GM12878 (cell line): ENCODE results near the gene YEATS2. TPM values are rescaled to one million over a fixed set of nuclear protein-coding genes. Genes with fewer than 3 reads are reported as not detected.

Experiments used
- ATAC-seq: fragments of 200-7000 bp; cut with Tn5 transposase; 3 replicates; pipeline ENCODE4 v1.9.1; 2020; ENCODE audit warnings: mild to moderate bottlenecking, moderate library complexity
- BruUV-seq: library from RNA; stranded (reverse); fragments of 400-500 nt; replicated peaks from 2 replicates; lab custom pipeline; 2021; lab: Mats Ljungman, UMichigan
- CTCF ChIA-PET: fragments of 300-600 bp; sonication (Branson Sonifier 250); formaldehyde crosslinking; extraction: SDS; loops from one replicate; lab custom pipeline; 2021; ENCODE audit warnings: inconsistent platforms; lab: Yijun Ruan, JAX
- POLR2A ChIA-PET: fragments of 350-600 bp; formaldehyde crosslinking; extraction: SDS; loops from one replicate; lab custom pipeline; 2021; ENCODE audit warnings: inconsistent platforms; lab: Charles Lee
- RAD21 ChIA-PET: fragments of 300-600 bp; sonication (Branson Sonifier 250); formaldehyde crosslinking; loops from one replicate; lab custom pipeline; 2023; ENCODE audit warnings: antibody characterized with exemption; ENCODE audit not compliant: unreplicated experiment; lab: Charles Lee
- SMC1A ChIA-PET: fragments of 300-600 bp; sonication (Branson Sonifier 250); formaldehyde crosslinking; loops from one replicate; lab custom pipeline; 2023; ENCODE audit not compliant: unreplicated experiment, uncharacterized antibody; lab: Charles Lee
- DNase-seq: peaks from one replicate; pipeline ENCODE4 v3.0.0-alpha.2; 2011; ENCODE audit warnings: low read depth, low spot score
- FAIRE-seq: peaks from 3 replicates; lab custom pipeline; 2011; peaks lifted over from hg19 to GRCh38; lab: Jason Lieb, UNC
- H2AFZ ChIP-seq: 2 replicates; pipeline ENCODE4 v1.6.0; 2011; ENCODE audit warnings: low read depth, low read length, control low read depth; ENCODE audit not compliant: control insufficient read depth
- H3K27ac ChIP-seq: 2 replicates; pipeline ENCODE4 v1.5.1; 2011; ENCODE audit warnings: control low read depth; ENCODE audit not compliant: control insufficient read depth, insufficient read depth
- H3K27me3 ChIP-seq, 2 experiments: replicated peaks in 1 of 2; 2 replicates each; pipeline versions ENCODE4 v1.6.0 to v1.6.1; 2011; ENCODE audit warnings: low read length in 1 of 2; ENCODE audit not compliant: control insufficient read depth in 2 of 2, insufficient read depth in 2 of 2
- H3K36me3 ChIP-seq, 2 experiments: 2 replicates each; pipeline ENCODE4 v1.5.1; 2011; ENCODE audit warnings: low read length in 1 of 2; ENCODE audit not compliant: control insufficient read depth in 2 of 2, insufficient read depth in 2 of 2
- H3K4me1 ChIP-seq: 2 replicates; pipeline ENCODE4 v1.6.1; 2011; ENCODE audit warnings: mild to moderate bottlenecking, low read length, moderate library complexity, mixed read lengths; ENCODE audit not compliant: control insufficient read depth, insufficient read depth
- H3K4me2 ChIP-seq: 2 replicates; pipeline ENCODE4 v1.6.0; 2011; ENCODE audit warnings: control low read depth; ENCODE audit not compliant: control insufficient read depth, insufficient read depth
- H3K4me3 ChIP-seq: fragments of 200-600 bp; sonication (generic); 2 replicates; pipeline ENCODE4 v1.5.1; 2016
- H3K79me2 ChIP-seq: 2 replicates; pipeline ENCODE4 v1.6.0; 2011; ENCODE audit warnings: low read length; ENCODE audit not compliant: control insufficient read depth, insufficient read depth
- H3K9ac ChIP-seq: 2 replicates; pipeline ENCODE4 v1.8.0; 2011; ENCODE audit warnings: low read length, control low read depth, mixed read lengths; ENCODE audit not compliant: control insufficient read depth, insufficient read depth
- H3K9me3 ChIP-seq: replicated peaks from 3 replicates; pipeline ENCODE4 v1.5.1; 2011; ENCODE audit warnings: mild to moderate bottlenecking, low read length; ENCODE audit not compliant: control insufficient read depth, insufficient read depth
- H4K20me1 ChIP-seq: 2 replicates; pipeline ENCODE4 v1.6.0; 2011; ENCODE audit not compliant: control insufficient read depth, insufficient read depth
- ASH2L ChIP-seq: fragments of 300-600, 200-600 bp; sonication (generic); IDR thresholded peaks from 2 replicates; pipeline ENCODE4 v1.6.1; 2017; ENCODE audit warnings: low read depth, mild to moderate bottlenecking, borderline replicate concordance
- CBX5 ChIP-seq: sonication (generic); IDR thresholded peaks from 2 replicates; pipeline ENCODE4 v1.6.1; 2016; ENCODE audit warnings: low read depth, moderate library complexity, mild to moderate bottlenecking, inconsistent platforms
- CEBPB ChIP-seq, 2 experiments: fragments of 150-350 bp in 1 of 2; IDR thresholded peaks; 2 replicates each; pipeline ENCODE4 v1.6.1; 2012 to 2014; ENCODE audit warnings: low read depth in 2 of 2, low read length in 2 of 2, borderline replicate concordance in 1 of 2, inconsistent platforms in 1 of 2
- CHD4 ChIP-seq: fragments of 200-600 bp; sonication (generic); IDR thresholded peaks from 2 replicates; pipeline ENCODE4 v1.6.1; 2016; ENCODE audit warnings: mild to moderate bottlenecking
- IRF3 ChIP-seq: fragments of 450-650 bp; IDR thresholded peaks from 2 replicates; pipeline ENCODE4 v1.6.1; 2014; ENCODE audit warnings: mild to moderate bottlenecking
- MYB ChIP-seq: fragments of 150-350 bp; IDR thresholded peaks from 2 replicates; pipeline ENCODE4 v1.6.1; 2014; ENCODE audit warnings: mild to moderate bottlenecking, low read depth, low read length, borderline replicate concordance
- POLR2AphosphoS5 ChIP-seq: IDR thresholded peaks from 2 replicates; pipeline ENCODE4 v1.6.1; 2011; ENCODE audit warnings: mild to moderate bottlenecking, low read length, inconsistent platforms
- REST ChIP-seq: IDR thresholded peaks from 2 replicates; pipeline ENCODE4 v1.6.1; 2012; ENCODE audit warnings: mild to moderate bottlenecking, low read depth, low read length
- RUNX3 ChIP-seq: IDR thresholded peaks from 2 replicates; pipeline ENCODE4 v1.6.1; 2012; ENCODE audit warnings: low read length, inconsistent platforms
- SIN3A ChIP-seq: IDR thresholded peaks from 2 replicates; pipeline ENCODE4 v1.6.1; 2012; ENCODE audit warnings: low read depth, low read length, improper control_type of control experiment
- SMC3 ChIP-seq: IDR thresholded peaks from 2 replicates; pipeline ENCODE4 v1.6.1; 2011; ENCODE audit warnings: low read length, improper control_type of control experiment, borderline replicate concordance
- SREBF2 ChIP-seq: IDR thresholded peaks from 2 replicates; pipeline ENCODE4 v1.6.1; 2012; ENCODE audit warnings: mild to moderate bottlenecking, low read length
- SRF ChIP-seq, 2 experiments: IDR thresholded peaks; 2 replicates each; pipeline ENCODE4 v1.6.1; 2011; ENCODE audit warnings: low read depth in 2 of 2, low read length in 2 of 2, mild to moderate bottlenecking in 1 of 2, moderate library complexity in 1 of 2
- ZNF24 ChIP-seq: fragments of 450-650 bp; IDR thresholded peaks from 2 replicates; pipeline ENCODE4 v1.6.1; 2017; ENCODE audit warnings: antibody characterized with exemption, mild to moderate bottlenecking
- WGBS: methylation state at CpG from one replicate; pipeline ENCODE4 v1.1.6; 2016; ENCODE audit warnings: low lambda C conversion rate; ENCODE audit not compliant: insufficient replicate concordance, insufficient coverage; ENCODE audit errors: missing lambda C conversion rate; 5-methylcytosine and 5-hydroxymethylcytosine counted together
- in situ Hi-C: fragments of 300-500 bp; cut with MboI; formaldehyde crosslinking; loops from 9 replicates; pipeline ENCODE4 v1.14.3; 2018; ENCODE audit warnings: mixed read lengths
- intact Hi-C: fragments of 100-400 bp; cut with micrococcal nuclease; formaldehyde crosslinking; loops from one replicate; pipeline ENCODE4 v1.14.2; 2022; ENCODE audit not compliant: unreplicated experiment
- polyA plus RNA-seq, 11 experiments: library from polyadenylated mRNA; depleted of rRNA in 4 of 11; unstranded in 6 of 11; stranded (reverse) in 5 of 11; fragments of >200 nt; fragmentation: Nextera tagmentation in 4 of 11; fragmentation: Illumina TruSeq in 1 of 11; extraction: Ambion mirVana in 4 of 11; extraction: Trizol in 1 of 11; gene quantifications; 1 replicate in 1 of 11; 2 replicates in 10 of 11; pipeline versions ENCODE4 v1.2.1 to v1.2.3, GENCODE V29; 2011 to 2016; ENCODE audit warnings: inconsistent platforms in 2 of 11, missing spikeins in 2 of 11, low read depth in 1 of 11
- total RNA-seq, 4 experiments: library from RNA; depleted of rRNA in 3 of 4; stranded (reverse); fragments of >200 nt in 3 of 4; fragmentation: Illumina TruSeq in 1 of 4; extraction: Trizol in 1 of 4; gene quantifications; 2 replicates each; pipeline versions ENCODE4 v1.2.1 to v1.2.3, GENCODE V29; 2013 to 2021

Gene YEATS2
- total and polyA plus RNA-seq, 10 of the 15 experiments (the other 5 are each of a cell fraction or from before 2014, with no cell fraction given) = 1.9 to 65.3 (median 25.8) TPM

GRCh38 chr3:183777016-183777618 lies 79.5 kb downstream of the YEATS2 start:
- no peaks in the 10 kb centered on the region; the same call in 2 of the 3 replicates for H3K9me3 ChIP-seq
- ChIA-PET CTCF (no interaction called here), RAD21 (no interaction called here), POLR2A (no interaction called here), SMC1A (no interaction called here)
- H4K20me1 ChIP-seq = no peaks in the 10 kb centered on the region
- in situ Hi-C loops (no loop called here), intact Hi-C loops (no loop called here)
- H2AFZ ChIP-seq = no peak overlapping the region
- H3K4me3 ChIP-seq = no peak overlapping the region
- BruUV-seq = no TSS peak
- DNase-seq (no peak), ATAC-seq (no peak), FAIRE-seq (no peak)
- TF ChIP-seq RUNX3 (no peak), CHD4 (no peak), CBX5 (no peak), IRF3 (no peak), ASH2L (no peak), CEBPB (IDR thresholded peaks at IDR 0.05; ENCODE audit: borderline replicate concordance in 1 of 2, low read depth in 2 of 2, low read length in 2 of 2) (no peak), REST (no peak), MYB (no peak), ZNF24 (no peak), SMC3 (no peak), SIN3A (no peak), POLR2AphosphoS5 (no peak), SREBF2 (no peak), SRF (IDR thresholded peaks at IDR 0.05; ENCODE audit: low read depth in 2 of 2, low read length in 2 of 2) (no peak)
- no peaks in the 10 kb centered on the region for H3K4me1 ChIP-seq
- WGBS = 97% methylated on average over 4 of the region's 4 CpGs
- no peak overlapping the region for H3K27ac ChIP-seq
- H3K36me3 ChIP-seq = peaks cover 11 to 35% of the 10 kb centered on the region in 2 experiments
- H3K4me2 ChIP-seq = no peak overlapping the region
- no peaks in the 10 kb centered on the region for H3K27me3 ChIP-seq
- H3K79me2 ChIP-seq = no peaks in the 10 kb centered on the region
- no peak overlapping the region for H3K9ac ChIP-seq
